ENCODE data around the gene CCKAR.
"Not testable (repeated sequence)": the region's sequence is repeated elsewhere in the genome, so short reads cannot be mapped to it uniquely, and the experiment has no call there.

Gene CCKAR

DNA sequence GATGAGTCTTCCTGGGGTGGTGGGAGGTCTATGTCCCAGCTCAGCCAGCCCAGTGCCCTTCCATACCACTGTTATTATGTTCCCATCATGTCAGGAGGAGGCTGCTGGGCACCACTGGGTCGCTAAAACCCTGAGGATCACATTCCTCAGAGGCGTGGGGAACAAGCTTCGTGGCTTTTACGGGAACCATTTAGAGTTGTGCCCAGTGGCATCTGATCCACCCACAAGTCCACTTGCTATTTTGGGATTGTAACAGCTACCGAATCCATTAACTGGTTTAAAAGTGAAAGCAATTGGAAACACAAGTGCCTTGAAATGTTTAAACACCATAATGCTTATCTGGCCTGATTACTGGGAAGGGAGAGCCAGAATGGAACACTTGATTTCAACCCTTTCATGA is 13.1 kb upstream of the CCKAR start:
- no peak overlapping the region for H3K4me2 ChIP-seq (ENCODE audit: insufficient read depth, low read length)
- H2AFZ ChIP-seq (ENCODE audit: low read depth, low read length): no peak overlapping the region
- H4K20me1 ChIP-seq (ENCODE audit: insufficient read depth, low read length): no peaks in the 10 kb centered on the region
- H3K79me2 ChIP-seq (ENCODE audit: insufficient read depth, low read length): no peaks in the 10 kb centered on the region
- no peaks in the 10 kb centered on the region for H3K36me3 ChIP-seq (ENCODE audit: insufficient read depth, low read length)
- no peak overlapping the region for H3K4me3 ChIP-seq (ENCODE audit: low read depth in 1 of 2, low read length in 2 of 2)
- H3K27ac ChIP-seq (ENCODE audit: low read length): no peak overlapping the region
- no peaks in the 10 kb centered on the region for H3K9me3 ChIP-seq (ENCODE audit: insufficient read depth, low read length, severe bottlenecking)
- DNase-seq: no peak
- no peak for ATAC-seq (ENCODE audit: insufficient read depth, low read depth)
- H3K27me3 ChIP-seq (ENCODE audit: insufficient read depth, low read length, poor library complexity): no peaks in the 10 kb centered on the region
- H3K9ac ChIP-seq (ENCODE audit: low read depth, low read length): no peak overlapping the region
- TF ChIP-seq EZH2 (IDR thresholded peaks at IDR 0.05; ENCODE audit: borderline replicate concordance, low read depth, low read length, severe bottlenecking): no peak
- TF ChIP-seq, protein P1, sequence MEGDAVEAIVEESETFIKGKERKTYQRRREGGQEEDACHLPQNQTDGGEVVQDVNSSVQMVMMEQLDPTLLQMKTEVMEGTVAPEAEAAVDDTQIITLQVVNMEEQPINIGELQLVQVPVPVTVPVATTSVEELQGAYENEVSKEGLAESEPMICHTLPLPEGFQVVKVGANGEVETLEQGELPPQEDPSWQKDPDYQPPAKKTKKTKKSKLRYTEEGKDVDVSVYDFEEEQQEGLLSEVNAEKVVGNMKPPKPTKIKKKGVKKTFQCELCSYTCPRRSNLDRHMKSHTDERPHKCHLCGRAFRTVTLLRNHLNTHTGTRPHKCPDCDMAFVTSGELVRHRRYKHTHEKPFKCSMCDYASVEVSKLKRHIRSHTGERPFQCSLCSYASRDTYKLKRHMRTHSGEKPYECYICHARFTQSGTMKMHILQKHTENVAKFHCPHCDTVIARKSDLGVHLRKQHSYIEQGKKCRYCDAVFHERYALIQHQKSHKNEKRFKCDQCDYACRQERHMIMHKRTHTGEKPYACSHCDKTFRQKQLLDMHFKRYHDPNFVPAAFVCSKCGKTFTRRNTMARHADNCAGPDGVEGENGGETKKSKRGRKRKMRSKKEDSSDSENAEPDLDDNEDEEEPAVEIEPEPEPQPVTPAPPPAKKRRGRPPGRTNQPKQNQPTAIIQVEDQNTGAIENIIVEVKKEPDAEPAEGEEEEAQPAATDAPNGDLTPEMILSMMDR (IDR thresholded peaks at IDR 0.05; ENCODE audit: borderline replicate concordance, extremely low read depth, low read length, poor library complexity, severe bottlenecking): no peak
- H3K4me1 ChIP-seq (ENCODE audit: insufficient read depth, low read length): no peaks in the 10 kb centered on the region

DNA sequence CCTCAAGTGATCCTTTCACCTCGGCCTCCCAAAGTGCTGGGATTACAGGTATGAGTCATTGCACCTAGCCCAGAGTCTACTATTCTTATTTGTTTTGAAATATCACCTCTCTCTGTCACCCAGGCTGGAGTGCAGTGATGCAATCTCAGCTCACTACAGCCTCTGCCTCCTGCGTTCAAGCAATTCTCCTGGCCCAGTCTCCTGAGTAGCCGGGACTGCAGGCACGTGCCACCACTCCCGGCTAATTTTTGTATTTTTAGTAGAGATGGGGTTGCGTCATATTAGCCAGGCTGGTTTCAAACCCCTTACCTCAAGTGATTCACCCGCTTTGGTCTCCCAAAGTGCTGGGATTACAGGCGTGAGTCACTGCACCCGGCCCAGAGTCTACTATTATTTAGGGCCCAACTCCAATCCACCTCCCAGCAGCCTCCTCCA is 10.3 kb upstream of the CCKAR start:
- not testable (repeated sequence) for H3K27ac ChIP-seq (ENCODE audit: low read length); H3K36me3 ChIP-seq (ENCODE audit: insufficient read depth, low read length); H3K79me2 ChIP-seq (ENCODE audit: insufficient read depth, low read length); H3K9me3 ChIP-seq (ENCODE audit: insufficient read depth, low read length, severe bottlenecking); ATAC-seq (ENCODE audit: insufficient read depth, low read depth); H3K4me1 ChIP-seq (ENCODE audit: insufficient read depth, low read length); H2AFZ ChIP-seq (ENCODE audit: low read depth, low read length); H3K27me3 ChIP-seq (ENCODE audit: insufficient read depth, low read length, poor library complexity); H3K4me2 ChIP-seq (ENCODE audit: insufficient read depth, low read length); H3K4me3 ChIP-seq (ENCODE audit: low read depth in 1 of 2, low read length in 2 of 2); H3K9ac ChIP-seq (ENCODE audit: low read depth, low read length); H4K20me1 ChIP-seq (ENCODE audit: insufficient read depth, low read length); DNase-seq

DNA sequence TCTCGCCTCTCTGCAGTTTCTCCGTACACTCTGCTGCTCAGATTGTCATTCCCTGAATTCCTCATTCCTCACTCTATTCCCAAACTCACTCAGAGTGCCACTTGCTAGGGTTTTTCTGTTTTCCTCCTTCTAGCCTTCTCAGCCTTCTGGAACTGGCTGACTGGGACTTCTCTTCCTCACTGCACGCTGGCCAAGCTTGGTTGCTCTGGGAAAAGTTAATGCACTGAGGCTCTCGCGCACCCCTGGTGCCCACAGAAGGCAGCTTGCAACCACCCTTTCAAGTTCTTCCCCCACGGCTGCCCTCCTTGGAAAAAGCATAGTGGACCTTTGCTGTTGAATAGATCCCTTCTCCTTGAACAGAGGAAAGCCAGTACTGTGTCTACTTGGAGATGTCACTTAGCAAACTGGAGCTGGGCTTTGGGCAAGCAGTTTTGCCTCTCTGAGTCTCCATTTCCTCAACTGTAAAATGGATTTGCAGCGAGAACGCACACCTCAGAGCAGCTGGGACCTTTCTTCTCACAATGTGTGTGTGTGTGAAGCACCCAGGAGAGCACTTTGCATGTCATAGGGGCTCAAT is 6.0 kb upstream of the CCKAR start:
- Histone ChIP-seq H3K36me3 (ENCODE audit: insufficient read depth, low read length) (no peaks in the 10 kb centered on the region), H3K9ac (ENCODE audit: low read depth, low read length) (no peak overlapping the region), H3K4me1 (ENCODE audit: insufficient read depth, low read length) (no peaks in the 10 kb centered on the region), H3K4me2 (ENCODE audit: insufficient read depth, low read length) (no peak overlapping the region), H3K27me3 (ENCODE audit: insufficient read depth, low read length, poor library complexity) (no peaks in the 10 kb centered on the region), H3K27ac (ENCODE audit: low read length) (no peak overlapping the region), H3K4me3 (ENCODE audit: low read depth in 1 of 2, low read length in 2 of 2) (no peak overlapping the region), H2AFZ (ENCODE audit: low read depth, low read length) (no peak overlapping the region), H3K9me3 (ENCODE audit: insufficient read depth, low read length, severe bottlenecking) (no peaks in the 10 kb centered on the region), H3K79me2 (ENCODE audit: insufficient read depth, low read length) (no peaks in the 10 kb centered on the region), H4K20me1 (ENCODE audit: insufficient read depth, low read length) (no peaks in the 10 kb centered on the region)
- TF ChIP-seq, protein P1 (IDR thresholded peaks at IDR 0.05; ENCODE audit: borderline replicate concordance, extremely low read depth, low read length, poor library complexity, severe bottlenecking): no peak
- no peak for TF ChIP-seq EZH2 (IDR thresholded peaks at IDR 0.05; ENCODE audit: borderline replicate concordance, low read depth, low read length, severe bottlenecking)
- ATAC-seq (ENCODE audit: insufficient read depth, low read depth) (no peak), DNase-seq (no peak)

DNA sequence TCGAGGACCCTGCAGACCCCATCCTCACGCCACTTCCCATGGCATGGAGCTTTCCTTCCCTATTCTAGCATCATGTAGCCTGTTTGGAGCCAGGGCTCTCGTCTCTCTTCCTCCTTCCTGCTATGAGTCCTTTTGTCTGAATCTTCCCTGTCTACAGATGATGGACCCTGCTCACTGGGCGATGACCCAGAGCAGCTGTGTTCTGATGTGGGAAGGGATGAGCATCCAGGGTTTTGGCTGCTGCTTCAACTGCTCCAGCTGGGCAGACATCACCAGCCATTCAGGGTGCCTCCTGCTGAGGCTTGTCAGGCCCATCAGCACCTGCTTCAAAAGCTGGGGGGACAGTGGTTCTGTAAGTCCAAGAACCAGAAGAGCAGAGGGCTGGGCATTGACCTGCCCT is 3.2 kb upstream of the CCKAR start:
- no peak overlapping the region for H3K9ac ChIP-seq (ENCODE audit: low read depth, low read length)
- no peaks in the 10 kb centered on the region for H3K36me3 ChIP-seq (ENCODE audit: insufficient read depth, low read length)
- no peak overlapping the region for H3K4me2 ChIP-seq (ENCODE audit: insufficient read depth, low read length)
- H3K79me2 ChIP-seq (ENCODE audit: insufficient read depth, low read length): no peaks in the 10 kb centered on the region
- DNase-seq (no peak), ATAC-seq (ENCODE audit: insufficient read depth, low read depth) (no peak)
- no peak overlapping the region for H3K27ac ChIP-seq (ENCODE audit: low read length)
- no peak overlapping the region for H2AFZ ChIP-seq (ENCODE audit: low read depth, low read length)
- no peaks in the 10 kb centered on the region for H3K27me3 ChIP-seq (ENCODE audit: insufficient read depth, low read length, poor library complexity)
- no peaks in the 10 kb centered on the region for H3K4me1 ChIP-seq (ENCODE audit: insufficient read depth, low read length)
- TF ChIP-seq EZH2 (IDR thresholded peaks at IDR 0.05; ENCODE audit: borderline replicate concordance, low read depth, low read length, severe bottlenecking): no peak
- TF ChIP-seq, protein P1 (IDR thresholded peaks at IDR 0.05; ENCODE audit: borderline replicate concordance, extremely low read depth, low read length, poor library complexity, severe bottlenecking): no peak
- no peak overlapping the region for H3K4me3 ChIP-seq (ENCODE audit: low read depth in 1 of 2, low read length in 2 of 2)
- no peaks in the 10 kb centered on the region for H3K9me3 ChIP-seq (ENCODE audit: insufficient read depth, low read length, severe bottlenecking)
- H4K20me1 ChIP-seq (ENCODE audit: insufficient read depth, low read length): no peaks in the 10 kb centered on the region
